GM12878 (cell line): Measurements from ENCODE around the gene TDP2.
"Not testable (repeated sequence)": the region's sequence is repeated elsewhere in the genome, so short reads cannot be mapped to it uniquely, and the experiment has no call there.

Source experiments
- BRCA1 ChIP-seq: IDR thresholded peaks from 2 replicates; pipeline ENCODE4 v1.6.1; 2011; ENCODE audit warnings: low read depth, low read length, improper control_type of control experiment
- NR2F1 ChIP-seq: fragments of 450-650 bp; conservative IDR thresholded peaks from 2 replicates; pipeline ENCODE4 v1.6.1; 2017; ENCODE audit warnings: mild to moderate bottlenecking
- POLR2AphosphoS5 ChIP-seq: IDR thresholded peaks from 2 replicates; pipeline ENCODE4 v1.6.1; 2011; ENCODE audit warnings: mild to moderate bottlenecking, low read length, inconsistent platforms
- RAD21 ChIP-seq: IDR thresholded peaks from 2 replicates; pipeline ENCODE4 v1.6.1; 2011; ENCODE audit warnings: mild to moderate bottlenecking, low read depth, low read length, moderate library complexity; ENCODE audit not compliant: insufficient read depth
- RCOR1 ChIP-seq: conservative IDR thresholded peaks from 2 replicates; pipeline ENCODE4 v1.6.1; 2012; ENCODE audit warnings: low read depth, low read length, improper control_type of control experiment
- TF ChIP-seq, protein P1 (sequence below), 3 experiments: IDR thresholded peaks in 2 of 3; conservative IDR thresholded peaks in 1 of 3; 2 replicates each; pipeline ENCODE4 v1.5.1; 2011; ENCODE audit warnings: low read depth in 3 of 3, low read length in 3 of 3, mild to moderate bottlenecking in 3 of 3, control low read depth in 2 of 3, moderate library complexity in 2 of 3, inconsistent platforms in 1 of 3, mixed read lengths in 1 of 3; ENCODE audit not compliant: control insufficient read depth in 2 of 3, insufficient read depth in 1 of 3; ENCODE audit errors: extremely low read depth in 1 of 3

DNA sequence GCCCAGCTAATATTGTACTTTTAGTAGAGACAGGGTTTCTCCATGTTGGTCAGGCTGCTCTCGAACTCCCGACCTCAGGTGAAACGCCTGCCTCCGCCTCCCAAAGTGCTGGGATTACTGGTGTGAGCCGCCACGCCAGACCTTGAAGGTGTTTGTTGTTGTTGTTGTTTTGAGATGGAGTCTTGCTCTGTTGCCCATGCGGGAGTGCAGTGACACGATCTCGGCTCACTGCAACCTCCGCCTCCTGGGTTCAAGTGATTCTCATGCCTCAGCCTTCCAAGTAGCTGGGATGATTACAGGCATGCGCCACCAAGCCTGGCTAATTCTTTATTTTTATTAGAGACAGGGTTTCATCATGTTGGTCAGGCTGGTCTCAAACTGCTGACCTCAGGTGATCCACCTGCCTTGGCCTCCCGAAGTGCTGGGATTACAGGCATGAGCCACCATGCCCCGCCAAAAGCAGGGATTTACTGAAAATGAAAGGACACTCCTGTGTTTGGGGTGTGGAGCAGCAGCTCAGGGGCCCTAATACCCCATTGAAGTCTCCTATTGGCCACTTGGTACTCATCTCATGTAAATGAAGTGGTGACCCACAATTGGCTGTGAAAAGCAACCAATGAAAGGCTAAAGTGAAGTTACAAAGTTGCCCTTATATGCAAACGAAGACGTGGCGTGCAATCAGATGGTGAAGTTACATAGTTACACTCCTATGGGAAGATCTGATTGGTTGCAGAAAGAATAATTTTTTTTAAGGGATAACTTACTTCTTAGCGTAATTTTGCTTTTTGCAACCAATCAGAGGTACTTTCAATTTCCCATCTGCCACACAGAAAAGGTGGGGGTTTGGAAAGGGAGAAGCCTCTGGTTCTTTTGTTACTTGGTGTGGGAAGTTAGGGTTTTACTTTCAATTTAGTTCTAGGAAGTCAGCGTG, 1.6 kb upstream of the TDP2 start:
- not testable (repeated sequence) for TF ChIP-seq NR2F1, RAD21, POLR2AphosphoS5, RCOR1, BRCA1
- TF ChIP-seq, protein P1, sequence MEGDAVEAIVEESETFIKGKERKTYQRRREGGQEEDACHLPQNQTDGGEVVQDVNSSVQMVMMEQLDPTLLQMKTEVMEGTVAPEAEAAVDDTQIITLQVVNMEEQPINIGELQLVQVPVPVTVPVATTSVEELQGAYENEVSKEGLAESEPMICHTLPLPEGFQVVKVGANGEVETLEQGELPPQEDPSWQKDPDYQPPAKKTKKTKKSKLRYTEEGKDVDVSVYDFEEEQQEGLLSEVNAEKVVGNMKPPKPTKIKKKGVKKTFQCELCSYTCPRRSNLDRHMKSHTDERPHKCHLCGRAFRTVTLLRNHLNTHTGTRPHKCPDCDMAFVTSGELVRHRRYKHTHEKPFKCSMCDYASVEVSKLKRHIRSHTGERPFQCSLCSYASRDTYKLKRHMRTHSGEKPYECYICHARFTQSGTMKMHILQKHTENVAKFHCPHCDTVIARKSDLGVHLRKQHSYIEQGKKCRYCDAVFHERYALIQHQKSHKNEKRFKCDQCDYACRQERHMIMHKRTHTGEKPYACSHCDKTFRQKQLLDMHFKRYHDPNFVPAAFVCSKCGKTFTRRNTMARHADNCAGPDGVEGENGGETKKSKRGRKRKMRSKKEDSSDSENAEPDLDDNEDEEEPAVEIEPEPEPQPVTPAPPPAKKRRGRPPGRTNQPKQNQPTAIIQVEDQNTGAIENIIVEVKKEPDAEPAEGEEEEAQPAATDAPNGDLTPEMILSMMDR (IDR thresholded peaks at IDR 0.05 in 2 of 3, conservative IDR thresholded peaks at IDR 0.05 in 1 of 3; ENCODE audit: control insufficient read depth in 2 of 3, extremely low read depth in 1 of 3, insufficient read depth in 1 of 3, low read depth in 3 of 3, low read length in 3 of 3): not testable (repeated sequence)
